Calu3 (cell line): Measurements from ENCODE around the gene CADM3. TPM values are rescaled to one million over a fixed set of nuclear protein-coding genes. Genes with fewer than 3 reads are reported as not detected.

Experiments
- BruUV-seq: library from RNA; stranded (reverse); fragments of 400-500 nt; replicated peaks from 2 replicates; lab custom pipeline; 2021; lab: Mats Ljungman, UMichigan
- CTCF ChIA-PET: fragments of 300-600 bp; sonication (Branson Sonifier 250); formaldehyde crosslinking; loops from one replicate; lab custom pipeline; 2022; ENCODE audit warnings: antibody characterized with exemption; lab: Charles Lee
- DNase-seq: peaks from one replicate; pipeline ENCODE4 v3.0.0; 2022
- H3K27ac Mint-ChIP-seq: one replicate; pipeline ENCODE4 v1.8.0; 2022; ENCODE audit warnings: mixed read lengths; ENCODE audit not compliant: unreplicated experiment
- H3K27me3 Mint-ChIP-seq: one replicate; pipeline ENCODE4 v1.8.0; 2022; ENCODE audit warnings: mixed read lengths; ENCODE audit not compliant: unreplicated experiment
- H3K36me3 Mint-ChIP-seq: one replicate; pipeline ENCODE4 v1.8.0; 2022; ENCODE audit warnings: mild to moderate bottlenecking, moderate library complexity, mixed read lengths; ENCODE audit not compliant: insufficient read depth, unreplicated experiment
- H3K4me1 Mint-ChIP-seq: one replicate; pipeline ENCODE4 v1.8.0; 2022; ENCODE audit warnings: mild to moderate bottlenecking, low read depth, mixed read lengths; ENCODE audit not compliant: unreplicated experiment
- H3K4me3 Mint-ChIP-seq: one replicate; pipeline ENCODE4 v1.8.0; 2022; ENCODE audit warnings: mild to moderate bottlenecking, low read depth, moderate library complexity, mixed read lengths; ENCODE audit not compliant: unreplicated experiment
- H3K9me3 Mint-ChIP-seq: one replicate; pipeline ENCODE4 v1.8.0; 2022; ENCODE audit warnings: low read depth, mixed read lengths; ENCODE audit not compliant: unreplicated experiment
- intact Hi-C: fragments of 100-400 bp; cut with micrococcal nuclease; formaldehyde crosslinking; loops from one replicate; pipeline ENCODE4 v1.10.0; 2022; ENCODE audit not compliant: unreplicated experiment
- total RNA-seq: library from RNA; stranded (reverse); gene quantifications from 2 replicates; pipeline ENCODE4 v1.2.3, GENCODE V29; 2022
- TF ChIP-seq, protein P1 (sequence below): fragments of 200-600 bp; IDR thresholded peaks from one replicate; pipeline ENCODE4 v1.8.0; 2022; ENCODE audit warnings: antibody characterized with exemption; ENCODE audit not compliant: unreplicated experiment

The CADM3 gene
- total RNA-seq, 1 experiment from 2014 or later, result not detected

DNA sequence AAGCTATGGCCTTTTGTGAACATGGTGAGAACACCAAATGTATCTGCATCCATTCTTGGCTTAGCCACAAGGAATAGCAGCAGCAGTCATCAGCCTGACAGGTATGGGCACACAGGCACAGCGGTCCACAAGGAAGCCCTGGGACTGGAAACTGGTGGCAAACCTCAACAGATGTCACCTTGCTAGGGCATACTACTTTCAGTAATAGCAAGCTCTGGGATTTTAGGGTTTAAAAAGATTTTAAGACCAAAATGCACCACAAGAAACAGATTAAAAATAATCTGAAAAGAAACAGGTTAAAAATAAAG lies 9.7 kb upstream of the CADM3 start:
- BruUV-seq, result no TSS peak
- Mint-ChIP-seq H3K27ac (no peak overlapping the region), H3K27me3 (peaks cover 54% of the 10 kb centered on the region), H3K36me3 (no peaks in the 10 kb centered on the region), H3K9me3 (no peaks in the 10 kb centered on the region), H3K4me1 (no peaks in the 10 kb centered on the region), H3K4me3 (no peak overlapping the region)
- CTCF ChIA-PET, result interaction anchor here (0.7 to 2.2 kb wide), 3 partner anchors 34 to 52 kb away, joined by 3 to 6 read pairs (median 4); no protein-coding TSS in a partner anchor
- intact Hi-C loops, result loop anchor here (1.0 to 2.0 kb wide), 5 partner anchors 37 to 845 kb away; no protein-coding TSS in a partner anchor
- TF ChIP-seq, protein P1, sequence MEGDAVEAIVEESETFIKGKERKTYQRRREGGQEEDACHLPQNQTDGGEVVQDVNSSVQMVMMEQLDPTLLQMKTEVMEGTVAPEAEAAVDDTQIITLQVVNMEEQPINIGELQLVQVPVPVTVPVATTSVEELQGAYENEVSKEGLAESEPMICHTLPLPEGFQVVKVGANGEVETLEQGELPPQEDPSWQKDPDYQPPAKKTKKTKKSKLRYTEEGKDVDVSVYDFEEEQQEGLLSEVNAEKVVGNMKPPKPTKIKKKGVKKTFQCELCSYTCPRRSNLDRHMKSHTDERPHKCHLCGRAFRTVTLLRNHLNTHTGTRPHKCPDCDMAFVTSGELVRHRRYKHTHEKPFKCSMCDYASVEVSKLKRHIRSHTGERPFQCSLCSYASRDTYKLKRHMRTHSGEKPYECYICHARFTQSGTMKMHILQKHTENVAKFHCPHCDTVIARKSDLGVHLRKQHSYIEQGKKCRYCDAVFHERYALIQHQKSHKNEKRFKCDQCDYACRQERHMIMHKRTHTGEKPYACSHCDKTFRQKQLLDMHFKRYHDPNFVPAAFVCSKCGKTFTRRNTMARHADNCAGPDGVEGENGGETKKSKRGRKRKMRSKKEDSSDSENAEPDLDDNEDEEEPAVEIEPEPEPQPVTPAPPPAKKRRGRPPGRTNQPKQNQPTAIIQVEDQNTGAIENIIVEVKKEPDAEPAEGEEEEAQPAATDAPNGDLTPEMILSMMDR, result no peak
- DNase-seq, result no peak

DNA sequence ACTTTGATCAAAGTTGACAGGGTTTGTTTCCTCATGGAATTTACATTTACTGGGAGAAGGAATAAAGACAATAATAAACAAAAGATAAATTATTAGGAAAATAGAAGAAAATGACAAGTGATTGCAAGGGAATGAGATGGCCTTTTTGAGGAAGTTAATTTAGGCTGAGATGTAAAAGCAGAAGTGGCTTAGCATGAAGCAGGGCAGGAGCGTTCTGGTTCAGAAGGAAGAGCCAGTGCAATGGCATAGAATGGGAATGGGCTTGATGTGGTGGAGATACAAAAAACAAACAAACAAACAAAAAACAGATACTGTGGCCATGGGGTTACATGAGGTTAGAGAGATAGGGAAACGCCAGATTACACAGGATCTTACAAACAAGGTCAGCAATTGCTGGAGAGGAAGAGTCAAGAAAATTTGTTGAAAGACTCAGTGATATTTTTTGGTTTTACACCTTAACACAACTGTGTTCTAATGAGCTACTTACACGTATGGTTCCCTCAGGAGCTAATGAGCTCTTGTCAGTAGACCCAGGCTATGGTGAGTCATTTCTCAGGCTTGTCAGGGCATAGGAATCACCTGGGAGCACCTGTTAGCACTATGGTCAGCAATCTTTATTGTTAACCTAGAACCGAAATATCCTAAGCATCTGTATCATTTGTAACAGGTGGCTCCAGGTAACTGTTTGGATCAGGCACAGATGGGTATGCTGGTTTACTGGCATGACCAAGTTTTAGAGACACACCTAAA lies 8.7 kb upstream of the CADM3 start:
- DNase-seq, result no peak
- Mint-ChIP-seq H3K27me3 (peaks cover 54% of the 10 kb centered on the region), H3K36me3 (no peaks in the 10 kb centered on the region), H3K27ac (no peak overlapping the region), H3K9me3 (no peaks in the 10 kb centered on the region), H3K4me1 (no peaks in the 10 kb centered on the region), H3K4me3 (no peak overlapping the region)
- no TSS peak for BruUV-seq
- CTCF ChIA-PET, result interaction anchor here (1.8 to 2.2 kb wide), 2 partner anchors 35 to 48 kb away, joined by 5 to 6 read pairs; no protein-coding TSS in a partner anchor
- intact Hi-C loops, result no loop called here
- TF ChIP-seq, protein P1, result no peak

DNA sequence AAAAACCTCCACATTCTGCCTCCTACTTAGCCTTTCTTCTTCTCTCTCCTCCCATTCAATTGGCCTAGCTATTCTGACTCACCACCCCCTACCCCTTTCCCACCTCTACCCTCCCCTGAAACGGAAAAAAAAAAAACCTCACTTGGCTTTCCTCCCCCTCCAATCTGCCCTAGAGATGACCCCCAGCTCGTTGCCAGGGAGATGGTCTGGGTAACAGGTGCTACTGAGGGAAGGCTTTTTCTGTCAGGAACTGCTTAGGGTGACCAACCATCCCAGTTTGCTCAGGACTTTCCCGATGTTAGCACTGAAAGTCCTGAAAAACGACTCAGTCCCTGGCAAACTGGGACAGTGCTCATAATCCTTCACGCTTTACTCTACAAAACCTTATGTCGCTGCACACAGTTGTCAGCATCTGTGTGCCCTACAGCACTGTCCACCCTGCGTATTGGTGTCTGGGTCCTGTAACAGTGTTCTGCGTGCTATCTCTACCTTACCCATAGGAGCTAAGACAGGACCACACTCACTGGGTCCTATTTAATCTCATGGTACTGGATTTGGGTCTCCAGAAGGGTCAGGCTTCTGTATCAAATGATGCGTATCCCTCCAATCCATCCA lies 7.7 kb upstream of the CADM3 start:
- BruUV-seq, result no TSS peak
- Mint-ChIP-seq H3K4me1 (no peaks in the 10 kb centered on the region), H3K27me3 (peaks cover 64% of the 10 kb centered on the region), H3K36me3 (no peaks in the 10 kb centered on the region), H3K4me3 (no peak overlapping the region), H3K27ac (no peak overlapping the region), H3K9me3 (no peaks in the 10 kb centered on the region)
- TF ChIP-seq, protein P1, result no peak
- CTCF ChIA-PET, result interaction anchor here (1.8 to 2.2 kb wide), 2 partner anchors 34 to 47 kb away, joined by 5 to 6 read pairs; no protein-coding TSS in a partner anchor
- no peak for DNase-seq
- intact Hi-C loops, result no loop called here

DNA sequence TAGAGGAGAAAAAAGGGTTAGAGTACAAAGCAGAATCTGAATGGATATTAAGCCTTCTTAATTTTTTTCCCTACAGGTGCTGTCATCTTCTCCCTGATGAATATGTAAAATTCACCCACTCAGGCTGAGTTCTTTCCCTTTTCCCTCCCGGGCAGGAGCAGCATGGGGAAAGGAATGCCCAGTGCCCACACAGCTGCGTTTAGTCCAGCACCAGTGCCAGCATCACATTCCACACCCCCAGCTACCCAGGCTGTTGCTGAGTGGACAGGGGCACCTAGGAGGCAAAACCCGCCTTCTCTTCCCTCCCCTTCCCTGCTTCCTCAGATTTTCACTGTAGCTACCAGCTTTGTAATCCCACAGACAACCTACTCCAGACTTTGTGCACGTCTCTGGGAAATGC lies 3.4 kb upstream of the CADM3 start:
- BruUV-seq, result no TSS peak
- CTCF ChIA-PET, result no interaction called here
- TF ChIP-seq, protein P1, result no peak
- Mint-ChIP-seq H3K36me3 (no peaks in the 10 kb centered on the region), H3K27ac (no peak overlapping the region), H3K4me3 (no peak overlapping the region), H3K27me3 (peaks cover 95% of the 10 kb centered on the region), H3K9me3 (no peaks in the 10 kb centered on the region), H3K4me1 (no peaks in the 10 kb centered on the region)
- DNase-seq, result no peak
- intact Hi-C loops, result no loop called here
